ENCODE results near the gene UBTD1.

- TF ChIP-seq, protein P1, sequence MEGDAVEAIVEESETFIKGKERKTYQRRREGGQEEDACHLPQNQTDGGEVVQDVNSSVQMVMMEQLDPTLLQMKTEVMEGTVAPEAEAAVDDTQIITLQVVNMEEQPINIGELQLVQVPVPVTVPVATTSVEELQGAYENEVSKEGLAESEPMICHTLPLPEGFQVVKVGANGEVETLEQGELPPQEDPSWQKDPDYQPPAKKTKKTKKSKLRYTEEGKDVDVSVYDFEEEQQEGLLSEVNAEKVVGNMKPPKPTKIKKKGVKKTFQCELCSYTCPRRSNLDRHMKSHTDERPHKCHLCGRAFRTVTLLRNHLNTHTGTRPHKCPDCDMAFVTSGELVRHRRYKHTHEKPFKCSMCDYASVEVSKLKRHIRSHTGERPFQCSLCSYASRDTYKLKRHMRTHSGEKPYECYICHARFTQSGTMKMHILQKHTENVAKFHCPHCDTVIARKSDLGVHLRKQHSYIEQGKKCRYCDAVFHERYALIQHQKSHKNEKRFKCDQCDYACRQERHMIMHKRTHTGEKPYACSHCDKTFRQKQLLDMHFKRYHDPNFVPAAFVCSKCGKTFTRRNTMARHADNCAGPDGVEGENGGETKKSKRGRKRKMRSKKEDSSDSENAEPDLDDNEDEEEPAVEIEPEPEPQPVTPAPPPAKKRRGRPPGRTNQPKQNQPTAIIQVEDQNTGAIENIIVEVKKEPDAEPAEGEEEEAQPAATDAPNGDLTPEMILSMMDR (IDR thresholded peaks at IDR 0.05): no peak
- no peak for TF ChIP-seq ZFX (IDR thresholded peaks at IDR 0.05; ENCODE audit: borderline replicate concordance)
Observed at GRCh38 chr10:97618285-97618684, 119.6 kb downstream of the UBTD1 start.

All from 22Rv1 (cell line).